BLaER1 (cell line): Measurements from ENCODE around the gene MYBPHL.
A peak's percentile ranks its signal among the peaks of the same experiment; 100 is the strongest.

ENCODE experiments used
- H3K27ac ChIP-seq: shearing (Covaris generic); formaldehyde crosslinking; 2 replicates; pipeline ENCODE4 v1.8.1; 2022
- H3K27me3 ChIP-seq: shearing (Covaris generic); formaldehyde crosslinking; 2 replicates; pipeline ENCODE4 v1.8.1; 2022
- H3K36me3 ChIP-seq: shearing (Covaris generic); formaldehyde crosslinking; 2 replicates; pipeline ENCODE4 v1.8.1; 2022
- H3K4me1 ChIP-seq: shearing (Covaris generic); formaldehyde crosslinking; 2 replicates; pipeline ENCODE4 v1.8.1; 2022
- H3K4me2 ChIP-seq: shearing (Covaris generic); formaldehyde crosslinking; 2 replicates; pipeline ENCODE4 v1.8.1; 2022
- H3K4me3 ChIP-seq: shearing (Covaris generic); formaldehyde crosslinking; 2 replicates; pipeline ENCODE4 v1.8.1; 2022
- H3K9ac ChIP-seq: shearing (Covaris generic); formaldehyde crosslinking; 2 replicates; pipeline ENCODE4 v1.8.1; 2022
- H3K9me3 ChIP-seq: shearing (Covaris generic); formaldehyde crosslinking; 2 replicates; pipeline ENCODE4 v1.8.1; 2022
- H4K20me1 ChIP-seq: shearing (Covaris generic); formaldehyde crosslinking; 2 replicates; pipeline ENCODE4 v1.8.1; 2022
- Cebpa-rat ChIP-seq: shearing (Covaris generic); IDR thresholded peaks from 2 replicates; pipeline ENCODE4 v1.8.1; 2022

The MYBPHL gene

DNA sequence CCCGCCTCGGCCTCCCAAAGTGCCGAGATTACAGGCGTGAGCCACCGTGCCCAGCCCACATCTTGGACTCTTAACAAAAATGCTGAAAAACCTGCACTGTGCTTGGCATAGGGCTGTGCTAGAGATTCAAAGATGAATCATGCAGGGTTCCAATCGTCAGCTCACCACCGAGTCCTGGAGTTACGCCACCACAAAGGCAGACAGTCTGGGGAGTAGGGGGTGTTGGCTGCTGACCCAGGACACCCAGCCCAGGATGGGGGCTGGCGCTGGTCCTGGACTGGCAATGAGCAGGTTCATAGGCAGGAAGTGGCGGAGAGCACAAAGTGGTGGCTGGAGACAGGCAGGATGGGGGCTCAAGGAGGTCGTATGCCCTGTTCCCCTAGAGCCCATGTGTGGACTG, 39.8 kb downstream of the MYBPHL start:
- Histone ChIP-seq H3K36me3 (peaks cover 86% of the 10 kb centered on the region), H3K9me3 (no peaks in the 10 kb centered on the region), H3K4me3 (no peak overlapping the region), H3K9ac (peak overlapping the region; percentile 41; the same call in 1 of the 2 replicates), H3K27me3 (no peaks in the 10 kb centered on the region), H3K27ac (peak overlapping the region; percentile 59), H3K4me1 (peaks cover 14% of the 10 kb centered on the region), H4K20me1 (no peaks in the 10 kb centered on the region), H3K4me2 (peak overlapping the region; percentile 61)
- no peak for TF ChIP-seq Cebpa-rat

GRCh38 chr1:109265741-109266330, 41.0 kb downstream of the MYBPHL start:
- H3K36me3 ChIP-seq = peaks cover 86% of the 10 kb centered on the region
- no peaks in the 10 kb centered on the region for H4K20me1 ChIP-seq
- H3K27me3 ChIP-seq = no peaks in the 10 kb centered on the region
- peaks cover 14% of the 10 kb centered on the region for H3K4me1 ChIP-seq
- no peak overlapping the region for H3K9ac ChIP-seq
- H3K9me3 ChIP-seq = no peaks in the 10 kb centered on the region
- H3K4me3 ChIP-seq = no peak overlapping the region
- H3K4me2 ChIP-seq = no peak overlapping the region
- no peak for TF ChIP-seq Cebpa-rat
- no peak overlapping the region for H3K27ac ChIP-seq

GRCh38 chr1:109265016-109265415, 41.8 kb downstream of the MYBPHL start:
- no peaks in the 10 kb centered on the region for H3K9me3 ChIP-seq
- H4K20me1 ChIP-seq = no peaks in the 10 kb centered on the region
- H3K9ac ChIP-seq = no peak overlapping the region
- TF ChIP-seq Cebpa-rat = no peak
- H3K4me2 ChIP-seq = no peak overlapping the region
- H3K27me3 ChIP-seq = no peaks in the 10 kb centered on the region
- peaks cover 85% of the 10 kb centered on the region for H3K36me3 ChIP-seq
- H3K4me1 ChIP-seq = peaks cover 14% of the 10 kb centered on the region
- H3K4me3 ChIP-seq = no peak overlapping the region
- no peak overlapping the region for H3K27ac ChIP-seq

DNA sequence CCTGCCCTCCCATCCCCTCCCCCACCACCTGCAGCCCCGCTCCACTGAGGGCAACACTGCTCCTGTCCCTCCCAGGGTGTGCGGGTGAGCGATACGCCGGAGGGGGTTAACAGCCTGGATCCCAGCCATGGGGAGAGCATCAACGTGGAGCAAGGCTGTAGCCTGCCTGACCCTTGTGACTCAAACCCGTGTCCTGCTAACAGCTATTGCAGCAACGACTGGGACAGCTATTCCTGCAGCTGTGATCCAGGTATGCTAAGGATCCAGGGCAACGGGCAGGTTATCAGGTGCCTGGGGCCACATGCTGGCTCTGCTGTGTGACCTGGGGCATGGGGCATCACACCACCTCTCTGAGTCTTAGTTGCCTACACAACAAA, 42.4 kb downstream of the MYBPHL start:
- H3K4me1 ChIP-seq = peaks cover 14% of the 10 kb centered on the region
- H3K27me3 ChIP-seq = no peaks in the 10 kb centered on the region
- peaks cover 83% of the 10 kb centered on the region for H3K36me3 ChIP-seq
- H3K27ac ChIP-seq = no peak overlapping the region
- no peak overlapping the region for H3K4me2 ChIP-seq
- H3K9ac ChIP-seq = no peak overlapping the region
- no peaks in the 10 kb centered on the region for H3K9me3 ChIP-seq
- H4K20me1 ChIP-seq = no peaks in the 10 kb centered on the region
- no peak overlapping the region for H3K4me3 ChIP-seq
- TF ChIP-seq Cebpa-rat = no peak

GRCh38 chr1:109263597-109264378, 43.0 kb downstream of the MYBPHL start:
- Histone ChIP-seq H3K4me2 (no peak overlapping the region), H3K9ac (no peak overlapping the region), H3K9me3 (no peaks in the 10 kb centered on the region), H4K20me1 (0 out of 2 replicates have a peak, but pooled peaks cover under 1% of the 10 kb centered on the region), H3K4me1 (peaks cover 14% of the 10 kb centered on the region), H3K27me3 (no peaks in the 10 kb centered on the region), H3K4me3 (no peak overlapping the region), H3K27ac (no peak overlapping the region), H3K36me3 (peaks cover 83% of the 10 kb centered on the region)
- no peak for TF ChIP-seq Cebpa-rat

DNA sequence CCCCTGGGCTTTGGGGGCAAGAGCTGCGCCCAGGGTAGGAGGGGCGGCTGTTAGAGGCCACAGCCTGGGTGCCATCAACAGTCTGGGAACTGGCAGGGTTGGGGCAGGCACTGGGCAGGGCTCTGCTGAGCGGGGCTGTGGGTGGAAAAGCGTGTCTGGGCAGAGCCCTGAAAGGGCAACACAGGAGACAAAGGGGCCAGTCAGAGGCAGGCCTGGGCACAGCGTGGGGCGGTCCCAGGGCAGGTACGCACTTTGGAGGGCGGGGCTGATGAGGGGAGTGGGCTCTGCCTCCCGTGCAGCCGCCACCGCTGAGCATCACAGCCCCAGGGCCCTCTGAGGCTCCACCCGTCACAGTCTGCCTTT, 43.6 kb downstream of the MYBPHL start:
- H3K27me3 ChIP-seq = no peaks in the 10 kb centered on the region
- TF ChIP-seq Cebpa-rat = no peak
- 0 out of 2 replicates have a peak overlapping the region, but pooled peaks have one; percentile 18 for H3K27ac ChIP-seq

GRCh38 chr1:109262231-109263055, 44.4 kb downstream of the MYBPHL start:
- no peak overlapping the region for H3K4me2 ChIP-seq
- 0 out of 2 replicates have a peak, but pooled peaks cover 5% of the 10 kb centered on the region for H4K20me1 ChIP-seq
- no peak overlapping the region for H3K27ac ChIP-seq
- no peaks in the 10 kb centered on the region for H3K9me3 ChIP-seq
- H3K27me3 ChIP-seq = no peaks in the 10 kb centered on the region
- no peak overlapping the region for H3K9ac ChIP-seq
- no peak for TF ChIP-seq Cebpa-rat
- no peak overlapping the region for H3K4me3 ChIP-seq
- peaks cover 79% of the 10 kb centered on the region for H3K36me3 ChIP-seq
- peaks cover 8% of the 10 kb centered on the region for H3K4me1 ChIP-seq

More for the DNA sequence above, 43.6 kb downstream of the MYBPHL start:
- Histone ChIP-seq H3K4me2 (no peak overlapping the region), H3K9ac (no peak overlapping the region), H3K4me1 (peaks cover 14% of the 10 kb centered on the region), H4K20me1 (0 out of 2 replicates have a peak, but pooled peaks cover 5% of the 10 kb centered on the region), H3K36me3 (peaks cover 83% of the 10 kb centered on the region), H3K9me3 (no peaks in the 10 kb centered on the region), H3K4me3 (no peak overlapping the region)

DNA sequence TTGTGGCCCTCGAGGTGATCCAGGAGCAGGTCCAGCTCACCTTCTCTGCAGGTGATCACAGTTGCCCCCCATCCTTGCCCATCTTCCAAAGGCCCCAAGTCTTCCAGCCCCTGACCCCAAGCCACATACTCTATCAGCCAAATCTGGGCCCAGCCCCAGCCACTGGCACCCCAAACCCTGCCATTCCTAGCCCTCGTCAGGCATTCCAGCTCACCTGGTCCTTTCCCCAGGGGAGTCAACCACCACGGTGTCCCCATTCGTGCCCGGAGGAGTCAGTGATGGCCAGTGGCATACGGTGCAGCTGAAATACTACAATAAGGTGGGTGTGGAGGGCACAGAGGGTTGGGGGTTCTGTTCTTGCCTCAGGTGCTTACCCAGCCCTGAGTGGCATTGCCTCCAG, 45.2 kb downstream of the MYBPHL start:
- peaks cover 79% of the 10 kb centered on the region for H3K36me3 ChIP-seq
- no peaks in the 10 kb centered on the region for H3K27me3 ChIP-seq
- no peak overlapping the region for H3K4me2 ChIP-seq
- TF ChIP-seq Cebpa-rat = no peak
- H3K4me3 ChIP-seq = no peak overlapping the region
- H3K4me1 ChIP-seq = no peaks in the 10 kb centered on the region
- no peak overlapping the region for H3K27ac ChIP-seq
- no peaks in the 10 kb centered on the region for H3K9me3 ChIP-seq
- 0 out of 2 replicates have a peak, but pooled peaks cover 5% of the 10 kb centered on the region for H4K20me1 ChIP-seq
- H3K9ac ChIP-seq = no peak overlapping the region

DNA sequence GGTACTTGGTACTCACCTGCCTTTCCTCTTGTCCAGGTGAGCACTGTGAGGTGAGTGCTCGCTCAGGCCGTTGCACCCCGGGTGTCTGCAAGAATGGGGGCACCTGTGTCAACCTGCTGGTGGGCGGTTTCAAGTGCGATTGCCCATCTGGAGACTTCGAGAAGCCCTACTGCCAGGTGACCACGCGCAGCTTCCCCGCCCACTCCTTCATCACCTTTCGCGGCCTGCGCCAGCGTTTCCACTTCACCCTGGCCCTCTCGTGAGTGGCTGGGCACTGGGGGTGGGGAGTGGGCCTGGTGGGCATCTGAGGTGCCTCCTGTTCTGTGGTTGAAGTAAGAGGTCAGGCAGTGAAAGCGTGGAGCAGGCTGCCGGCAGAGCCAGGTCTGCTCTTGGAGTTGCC, 45.8 kb downstream of the MYBPHL start:
- H3K9me3 ChIP-seq = no peaks in the 10 kb centered on the region
- TF ChIP-seq Cebpa-rat = no peak
- H4K20me1 ChIP-seq = 0 out of 2 replicates have a peak, but pooled peaks cover 5% of the 10 kb centered on the region
- peaks cover 77% of the 10 kb centered on the region for H3K36me3 ChIP-seq
- peaks cover 2% of the 10 kb centered on the region for H3K4me1 ChIP-seq
- H3K27ac ChIP-seq = no peak overlapping the region
- no peaks in the 10 kb centered on the region for H3K27me3 ChIP-seq
- H3K4me3 ChIP-seq = no peak overlapping the region
- H3K9ac ChIP-seq = no peak overlapping the region
- H3K4me2 ChIP-seq = no peak overlapping the region
